Gastroesophageal sphincter (tissue), 4 donors: ENCODE results near the gene ADAMTSL2. TPM values are rescaled to one million over a fixed set of nuclear protein-coding genes. Genes with fewer than 3 reads are reported as not detected.

Experiments used
- ATAC-seq: fragments of 150-250 bp; one replicate; pipeline ENCODE4 v1.9.1; 2016; ENCODE audit warnings: mild to moderate bottlenecking, moderate library complexity
- H3K27ac ChIP-seq, 4 donors: fragments of 200-600 bp; sonication (generic) in 3 of 4; 1 replicate in 3 of 4; 2 replicates in 1 of 4; pipeline ENCODE4 v1.5.1; 2016 to 2019
- H3K27me3 ChIP-seq: fragments of 200-600 bp; sonication (generic); one replicate; pipeline ENCODE4 v1.5.1; 2019
- H3K36me3 ChIP-seq, 2 donors: fragments of 200-600 bp; sonication (generic); one replicate each; pipeline ENCODE4 v1.5.1; 2019; ENCODE audit warnings: control low read depth in 1 of 2
- H3K4me1 ChIP-seq, 3 donors: fragments of 200-600 bp; sonication (generic); 1 replicate in 2 of 3; 2 replicates in 1 of 3; pipeline ENCODE4 v1.5.1; 2016 to 2019; ENCODE audit warnings: control low read depth in 2 of 3
- H3K4me3 ChIP-seq, 2 donors: fragments of 200-600 bp; sonication (generic); one replicate each; pipeline ENCODE4 v1.5.1; 2019; ENCODE audit warnings: mild to moderate bottlenecking in 1 of 2, moderate library complexity in 1 of 2
- H3K9me3 ChIP-seq, 3 donors: fragments of 200-600 bp; sonication (generic); one replicate each; pipeline ENCODE4 v1.5.1; 2017 to 2019; ENCODE audit warnings: control low read depth in 2 of 3
- CTCF ChIP-seq, 4 experiments: fragments of 200-600 bp in 2 of 4; fragments of 450-650 bp in 2 of 4; sonication (generic) in 1 of 4; IDR thresholded peaks; one replicate each; pipeline ENCODE4 v1.5.1; 2017 to 2019; ENCODE audit warnings: antibody characterized with exemption in 4 of 4, mild to moderate bottlenecking in 2 of 4, moderate library complexity in 2 of 4
- EP300 ChIP-seq: sonication (generic); formaldehyde crosslinking; IDR thresholded peaks from one replicate; pipeline ENCODE4 v1.6.1; 2017; ENCODE audit warnings: antibody characterized with exemption, mild to moderate bottlenecking
- POLR2A ChIP-seq, 2 donors: fragments of 450-650 bp; IDR thresholded peaks; one replicate each; pipeline ENCODE4 v1.6.1; 2017; ENCODE audit warnings: antibody characterized with exemption in 2 of 2, mild to moderate bottlenecking in 2 of 2, moderate library complexity in 1 of 2
- POLR2AphosphoS5 ChIP-seq: sonication (generic); formaldehyde crosslinking; IDR thresholded peaks from one replicate; pipeline ENCODE4 v1.6.1; 2017; ENCODE audit warnings: antibody characterized with exemption
- WGBS, 2 donors: methylation state at CpG; one replicate each; pipeline ENCODE4 v1.1.5; 2018; ENCODE audit warnings: low coverage in 1 of 2; 5-methylcytosine and 5-hydroxymethylcytosine counted together
- total RNA-seq, 4 donors: library from RNA; depleted of rRNA; stranded (reverse); fragments of >200 nt; gene quantifications; one replicate each; pipeline ENCODE4 v1.1.0, GENCODE V29; 2016

The ADAMTSL2 gene
- total RNA-seq, 4 donors from 2014 or later: 2.0 to 5.8 (median 3.1) TPM

GRCh38 chr9:133492061-133493021, 42.2 kb upstream of the ADAMTSL2 start:
- H3K4me3 ChIP-seq: no peak overlapping the region
- 17 to 56% methylated on average over 2 of the region's 33 CpGs for WGBS, 2 donors
- no peak for TF ChIP-seq POLR2AphosphoS5
- no peak for TF ChIP-seq CTCF (IDR thresholded peaks at IDR 0.05)
- TF ChIP-seq POLR2A (IDR thresholded peaks at IDR 0.05): no peak
- no peak for TF ChIP-seq EP300
- H3K27ac ChIP-seq: peak overlapping the region in 3 of 4 donors; percentile 26 to 44 (median 39)
- H3K4me1 ChIP-seq: peaks cover 0 to 20% (median 8%) of the 10 kb centered on the region in 3 donors
- no peaks in the 10 kb centered on the region for H3K36me3 ChIP-seq
- peak; percentile 17 for ATAC-seq
- H3K9me3 ChIP-seq: no peaks in the 10 kb centered on the region
- peaks cover 63% of the 10 kb centered on the region for H3K27me3 ChIP-seq

GRCh38 chr9:133493428-133493827, 41.1 kb upstream of the ADAMTSL2 start:
- no peak for ATAC-seq
- H3K4me1 ChIP-seq: peaks cover 0 to 16% (median 8%) of the 10 kb centered on the region in 3 donors
- no peaks in the 10 kb centered on the region for H3K36me3 ChIP-seq
- no CpG with 5 or more reads among the region's 11 CpGs for WGBS, 2 donors
- TF ChIP-seq EP300: no peak
- no peak for TF ChIP-seq POLR2A (IDR thresholded peaks at IDR 0.05)
- no peak for TF ChIP-seq POLR2AphosphoS5
- TF ChIP-seq CTCF (IDR thresholded peaks at IDR 0.05): no peak
- H3K27ac ChIP-seq: no peak overlapping the region
- no peak overlapping the region for H3K4me3 ChIP-seq
- H3K27me3 ChIP-seq: peaks cover 62% of the 10 kb centered on the region
- no peaks in the 10 kb centered on the region for H3K9me3 ChIP-seq

- no peak overlapping the region for H3K27ac ChIP-seq
- H3K36me3 ChIP-seq: no peaks in the 10 kb centered on the region
- TF ChIP-seq EP300 (no peak), CTCF (IDR thresholded peaks at IDR 0.05) (no peak), POLR2A (IDR thresholded peaks at IDR 0.05) (no peak), POLR2AphosphoS5 (no peak)
- H3K4me3 ChIP-seq: no peak overlapping the region
- H3K27me3 ChIP-seq: peaks cover 64% of the 10 kb centered on the region
- ATAC-seq: no peak
- H3K9me3 ChIP-seq: no peaks in the 10 kb centered on the region
- peaks cover 0 to 21% (median 8%) of the 10 kb centered on the region in 3 donors for H3K4me1 ChIP-seq
- WGBS, 2 donors: 50 to 91% methylated on average over 1 to 16 of the region's 23 CpGs
These were observed 40.5 kb upstream of the ADAMTSL2 start for GRCh38 chr9:133493845-133494540.

GRCh38 chr9:133494636-133495326, 39.7 kb upstream of the ADAMTSL2 start:
- Histone ChIP-seq H3K27me3 (peaks cover 66% of the 10 kb centered on the region), H3K4me1 (peaks cover 0 to 21% (median 8%) of the 10 kb centered on the region in 3 donors), H3K36me3 (no peaks in the 10 kb centered on the region), H3K27ac (no peak overlapping the region), H3K4me3 (no peak overlapping the region), H3K9me3 (no peaks in the 10 kb centered on the region)
- TF ChIP-seq POLR2A (IDR thresholded peaks at IDR 0.05): no peak
- TF ChIP-seq EP300: no peak
- TF ChIP-seq CTCF (IDR thresholded peaks at IDR 0.05): no peak
- TF ChIP-seq POLR2AphosphoS5: no peak
- WGBS, 2 donors: 67 to 100% methylated on average over 2 to 4 of the region's 24 CpGs
- ATAC-seq: no peak
